GM18951 (cell line): ENCODE data around the gene TRIM73.
"Not testable (repeated sequence)": the region's sequence is repeated elsewhere in the genome, so short reads cannot be mapped to it uniquely, and the experiment has no call there.

Source experiments
- in situ Hi-C: fragments of 300-500 bp; cut with MboI; formaldehyde crosslinking; loops from one replicate; pipeline ENCODE4 v1.12.0; 2022; ENCODE audit warnings: low sequenced_read_pairs, mixed read lengths, inconsistent platforms; ENCODE audit not compliant: unreplicated experiment

TRIM73 gene

DNA sequence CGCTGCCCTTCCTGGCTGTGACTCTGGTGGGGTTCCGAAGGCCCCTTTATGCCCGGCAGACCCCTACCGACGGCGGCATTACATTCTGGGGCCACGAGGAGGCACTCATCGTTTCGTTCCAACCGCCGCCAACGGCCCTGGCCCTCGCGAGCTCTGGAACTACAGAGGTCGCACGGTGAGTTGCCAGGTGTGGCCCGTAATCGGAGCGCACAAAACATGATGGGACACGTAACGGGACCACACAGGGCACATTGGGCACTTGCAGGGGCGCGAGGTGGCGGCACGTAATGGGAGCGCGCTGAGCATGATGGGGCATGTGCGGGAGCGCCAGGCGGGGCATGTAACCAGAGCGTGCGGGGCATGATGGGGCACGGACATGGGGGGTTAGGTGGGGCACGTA is at the start of gene TRIM73:
Gene TRIM73 (plus strand): TSS at position 301 of the 400 bp plus-strand sequence. CDS start 3,305 bp downstream, outside the sequence.
- in situ Hi-C loops = not testable (repeated sequence)

DNA sequence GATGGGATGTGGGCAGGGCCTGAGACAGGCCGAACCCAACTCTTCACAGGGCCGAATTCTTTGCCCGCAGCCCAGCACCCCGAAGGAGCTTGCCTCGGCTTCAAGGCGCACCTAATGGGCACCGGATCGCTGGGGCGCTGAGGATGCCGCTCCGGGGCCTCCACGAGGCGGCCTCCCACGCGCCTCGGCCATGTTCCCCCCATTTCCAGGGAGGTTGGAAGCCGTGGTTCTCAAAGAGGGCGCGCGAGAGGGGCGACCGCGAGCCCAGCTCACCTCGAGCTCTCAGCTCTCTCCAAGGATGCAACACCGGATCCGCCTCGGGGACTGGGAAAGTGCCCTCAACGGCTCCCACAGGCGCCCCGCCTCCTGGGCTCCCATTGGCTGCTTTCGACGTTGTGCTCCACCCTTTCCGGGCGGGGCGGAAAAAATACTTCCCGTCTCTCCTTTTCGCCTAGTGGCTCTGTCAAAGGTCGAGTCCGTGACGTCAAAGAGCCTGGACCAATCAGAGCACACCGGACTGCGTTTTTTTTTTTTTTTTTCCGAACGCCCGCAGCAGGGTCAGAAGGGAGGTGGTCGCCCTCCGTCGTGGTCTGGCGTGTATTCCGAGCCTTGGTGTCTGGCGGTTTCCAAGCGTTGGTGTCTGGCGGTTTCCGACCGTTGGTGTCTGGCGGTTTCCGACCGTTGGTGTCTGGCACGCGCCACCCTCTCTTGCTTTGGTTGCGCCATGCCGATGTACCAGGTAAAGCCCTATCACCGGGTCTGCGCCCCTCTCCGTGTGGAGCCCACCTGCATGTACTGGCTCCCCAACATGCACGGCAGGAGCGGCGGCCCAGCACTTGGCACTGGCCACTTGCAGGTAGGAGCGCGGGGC is 36.5 kb upstream of the TRIM73 start:
- in situ Hi-C loops = not testable (repeated sequence)

DNA sequence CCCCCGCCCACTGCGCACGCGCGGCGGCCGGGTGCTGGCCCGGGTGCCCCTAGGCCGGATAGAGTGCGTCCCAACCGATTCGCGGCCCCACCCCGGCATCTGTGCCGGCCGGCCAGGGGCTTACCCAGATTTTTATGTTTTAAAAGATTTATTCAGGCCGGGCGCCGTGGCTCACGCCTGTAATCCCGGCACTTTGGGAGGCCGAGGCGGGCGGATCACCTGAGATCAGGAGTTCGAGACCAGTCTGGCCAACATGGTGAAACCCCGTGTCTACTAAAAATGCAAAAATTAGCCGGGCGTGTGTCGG is 35.9 kb upstream of the TRIM73 start:
- in situ Hi-C loops = not testable (repeated sequence)

GRCh38 chr7:75364079-75364478 is 31.4 kb upstream of the TRIM73 start:
- in situ Hi-C loops = not testable (repeated sequence)

GRCh38 chr7:75366643-75367042 is 28.8 kb upstream of the TRIM73 start:
- in situ Hi-C loops = not testable (repeated sequence)

DNA sequence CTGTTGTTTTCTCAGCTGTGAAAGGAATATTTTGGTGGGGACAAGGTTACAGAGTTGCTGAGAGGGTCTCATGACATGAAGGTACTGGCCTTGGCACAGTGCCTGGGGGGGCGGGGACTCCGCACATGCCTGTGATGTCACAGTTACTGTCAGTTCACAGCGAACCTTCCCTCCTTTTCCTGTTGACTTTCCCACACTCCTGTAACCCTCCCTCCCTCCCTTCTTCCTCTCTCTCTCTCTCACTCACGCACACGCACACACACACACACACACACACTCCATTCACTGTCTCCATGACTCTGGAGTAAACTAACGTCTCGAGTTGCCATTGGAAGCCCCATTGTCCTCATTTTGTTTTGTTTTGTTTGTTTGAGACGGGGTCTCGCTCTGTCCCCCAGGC is 28.1 kb upstream of the TRIM73 start:
- in situ Hi-C loops = not testable (repeated sequence)

- in situ Hi-C loops = not testable (repeated sequence)
Measured at GRCh38 chr7:75374144-75374518, 21.3 kb upstream of the TRIM73 start.

GRCh38 chr7:75374519-75375317 is 20.7 kb upstream of the TRIM73 start:
- in situ Hi-C loops = not testable (repeated sequence)

GRCh38 chr7:75393194-75393593 is 2.2 kb upstream of the TRIM73 start:
- in situ Hi-C loops = not testable (repeated sequence)

GRCh38 chr7:75397865-75398264 is 2.4 kb downstream of the TRIM73 start:
- in situ Hi-C loops = not testable (repeated sequence)

DNA sequence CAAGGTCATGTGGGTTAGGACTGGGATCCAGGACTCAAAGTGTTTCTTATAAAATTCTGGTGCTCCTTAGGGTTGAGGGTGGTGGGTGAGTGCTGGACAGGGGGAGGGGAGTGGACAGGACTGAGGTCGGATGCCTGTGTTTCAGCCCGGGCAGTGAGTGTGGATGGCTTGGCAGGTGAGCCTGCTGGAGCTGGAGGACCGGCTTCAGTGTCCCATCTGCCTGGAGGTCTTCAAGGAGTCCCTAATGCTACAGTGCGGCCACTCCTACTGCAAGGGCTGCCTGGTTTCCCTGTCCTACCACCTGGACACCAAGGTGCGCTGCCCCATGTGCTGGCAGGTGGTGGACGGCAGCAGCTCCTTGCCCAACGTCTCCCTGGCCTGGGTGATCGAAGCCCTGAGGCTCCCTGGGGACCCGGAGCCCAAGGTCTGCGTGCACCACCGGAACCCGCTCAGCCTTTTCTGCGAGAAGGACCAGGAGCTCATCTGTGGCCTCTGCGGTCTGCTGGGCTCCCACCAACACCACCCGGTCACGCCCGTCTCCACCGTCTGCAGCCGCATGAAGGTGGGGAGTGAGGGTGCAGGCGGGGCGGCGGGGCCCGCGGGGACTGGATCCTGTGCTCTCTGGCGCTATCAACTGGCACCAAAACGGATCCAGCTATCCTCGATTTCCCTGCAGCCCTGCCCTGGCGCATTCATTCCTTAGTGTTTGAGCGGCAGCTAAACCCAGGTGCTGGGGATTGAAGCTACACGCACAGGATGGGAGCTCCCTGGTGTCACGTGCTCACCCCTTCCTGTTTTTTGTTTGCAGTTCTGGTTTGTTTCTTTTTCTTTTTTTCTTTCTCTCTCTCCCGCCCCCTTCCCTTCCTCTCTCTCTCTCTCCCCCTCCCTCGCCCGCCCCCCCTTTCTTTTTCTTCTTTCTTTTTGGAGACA is 3.6 kb downstream of the TRIM73 start:
- in situ Hi-C loops = not testable (repeated sequence)

- in situ Hi-C loops = not testable (repeated sequence)
Measured at GRCh38 chr7:75400575-75400974, 5.1 kb downstream of the TRIM73 start.

DNA sequence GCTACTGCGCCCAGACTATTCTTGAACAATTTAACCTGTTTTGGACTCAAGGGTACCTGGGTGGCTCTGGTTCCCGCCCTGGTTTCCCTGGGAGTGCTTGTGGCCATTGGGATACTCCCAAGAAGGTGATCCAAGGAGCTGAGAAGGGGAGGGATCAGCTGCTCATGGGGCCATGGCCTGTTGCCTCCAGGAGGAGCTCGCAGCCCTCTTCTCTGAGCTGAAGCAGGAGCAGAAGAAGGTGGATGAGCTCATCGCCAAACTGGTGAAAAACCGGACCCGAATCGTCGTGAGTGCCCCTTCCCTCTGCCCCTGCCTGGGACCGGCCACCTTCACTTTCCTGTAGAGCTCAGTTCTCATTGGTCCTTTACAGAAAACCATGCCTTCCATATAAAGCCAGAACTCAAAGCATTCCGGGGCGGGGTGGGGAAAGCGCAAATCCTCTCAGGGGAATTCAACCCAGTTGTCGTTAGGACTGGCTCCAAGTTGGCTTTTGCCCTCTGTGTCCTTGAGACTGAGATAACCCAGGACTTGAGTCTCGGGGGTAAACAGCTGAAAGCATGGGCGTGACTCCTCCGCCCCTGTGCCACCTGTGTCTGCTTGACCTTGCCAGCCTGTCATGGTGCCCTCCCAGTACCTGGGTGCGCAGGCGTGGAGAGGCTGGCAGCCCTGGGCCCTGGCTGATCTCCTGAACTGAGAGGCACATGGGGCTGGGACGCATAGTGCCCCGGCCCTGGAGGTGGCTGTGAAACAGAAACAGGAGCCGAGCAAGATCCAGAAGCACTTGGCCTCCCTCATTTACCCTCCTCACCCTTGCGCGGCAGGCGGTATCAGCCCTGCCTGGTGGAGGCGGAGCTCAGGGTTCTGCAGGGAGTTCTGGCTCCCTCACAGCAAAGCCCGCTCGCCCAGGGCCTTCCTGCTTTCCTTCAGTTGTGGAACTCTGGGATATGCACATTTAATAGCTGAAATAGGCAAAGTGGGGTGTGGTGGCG is 8.3 kb downstream of the TRIM73 start:
- in situ Hi-C loops = not testable (repeated sequence)

GRCh38 chr7:75404663-75405062 is 9.2 kb downstream of the TRIM73 start:
- in situ Hi-C loops = not testable (repeated sequence)

GRCh38 chr7:75409880-75410822 is 14.7 kb downstream of the TRIM73 start:
- in situ Hi-C loops = not testable (repeated sequence)

GRCh38 chr7:75410823-75411173 is 15.4 kb downstream of the TRIM73 start:
- in situ Hi-C loops = not testable (repeated sequence)

DNA sequence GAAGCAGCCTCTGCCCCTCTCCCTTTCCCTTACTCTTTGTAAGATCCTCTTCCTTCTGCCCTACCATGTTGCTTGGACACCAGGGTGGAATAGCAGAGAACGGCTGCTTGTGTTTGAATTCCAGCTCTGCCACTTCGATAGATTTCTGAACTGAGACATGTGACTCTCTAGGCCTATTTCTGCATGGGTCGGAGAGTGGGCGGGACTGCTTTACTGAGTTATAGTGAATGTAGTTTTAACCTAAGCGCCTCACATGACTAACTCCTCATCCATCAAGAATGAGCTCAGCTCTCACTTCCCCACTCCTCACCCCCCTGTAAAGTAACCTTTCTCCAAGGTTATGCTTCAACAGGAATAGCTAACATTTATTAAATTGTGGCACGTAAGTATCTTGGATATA is 18.8 kb downstream of the TRIM73 start:
- in situ Hi-C loops = not testable (repeated sequence)
